ENCODE data around the gene SLC29A1. TPM values are rescaled to one million over a fixed set of nuclear protein-coding genes. Genes with fewer than 3 reads are reported as not detected.

Gene SLC29A1
- total RNA-seq, 1 experiment from 2014 or later = 92.8 TPM

- Mint-ChIP-seq H3K4me3 (ENCODE audit: low read depth, unreplicated experiment) (no peak overlapping the region), H3K4me1 (ENCODE audit: low read depth, unreplicated experiment) (peaks cover 9% of the 10 kb centered on the region), H3K36me3 (ENCODE audit: insufficient read depth, unreplicated experiment) (no peaks in the 10 kb centered on the region), H3K27me3 (ENCODE audit: unreplicated experiment) (peaks cover 88% of the 10 kb centered on the region), H3K9me3 (ENCODE audit: low read depth, unreplicated experiment) (no peaks in the 10 kb centered on the region), H3K27ac (ENCODE audit: unreplicated experiment) (no peak overlapping the region)
- CTCF ChIA-PET = interaction anchor here (0.7 to 0.8 kb wide), 2 partner anchors 9 to 29 kb away, joined by 3 read pairs; no protein-coding TSS in a partner anchor
- DNase-seq = no peak
- no TSS peak for BruUV-seq (replicated peaks)
- intact Hi-C loops (cut with micrococcal nuclease; ENCODE audit: unreplicated experiment) = no loop called here
- TF ChIP-seq CTCF (IDR thresholded peaks at IDR 0.05; ENCODE audit: unreplicated experiment) = no peak
Observed at GRCh38 chr6:44275749-44276648, 52.6 kb downstream of the SLC29A1 start.

- H3K27me3 Mint-ChIP-seq (ENCODE audit: unreplicated experiment) = peaks cover 85% of the 10 kb centered on the region
- intact Hi-C loops (cut with micrococcal nuclease; ENCODE audit: unreplicated experiment) = no loop called here
- no peak overlapping the region for H3K4me3 Mint-ChIP-seq (ENCODE audit: low read depth, unreplicated experiment)
- H3K9me3 Mint-ChIP-seq (ENCODE audit: low read depth, unreplicated experiment) = no peaks in the 10 kb centered on the region
- BruUV-seq (replicated peaks) = no TSS peak
- TF ChIP-seq CTCF (IDR thresholded peaks at IDR 0.05; ENCODE audit: unreplicated experiment) = no peak
- H3K4me1 Mint-ChIP-seq (ENCODE audit: low read depth, unreplicated experiment) = peaks cover 9% of the 10 kb centered on the region
- no peaks in the 10 kb centered on the region for H3K36me3 Mint-ChIP-seq (ENCODE audit: insufficient read depth, unreplicated experiment)
- H3K27ac Mint-ChIP-seq (ENCODE audit: unreplicated experiment) = no peak overlapping the region
- no peak for DNase-seq
- CTCF ChIA-PET = interaction anchor here (0.8 to 1.2 kb wide), 2 partner anchors 13 to 15 kb away, joined by 3 read pairs; no protein-coding TSS in a partner anchor
Observed at GRCh38 chr6:44276667-44277640, 53.6 kb downstream of the SLC29A1 start.

GRCh38 chr6:44277763-44278162 lies 54.4 kb downstream of the SLC29A1 start:
- intact Hi-C loops (cut with micrococcal nuclease; ENCODE audit: unreplicated experiment) = no loop called here
- H3K27me3 Mint-ChIP-seq (ENCODE audit: unreplicated experiment) = peaks cover 85% of the 10 kb centered on the region
- H3K27ac Mint-ChIP-seq (ENCODE audit: unreplicated experiment) = no peak overlapping the region
- no peaks in the 10 kb centered on the region for H3K9me3 Mint-ChIP-seq (ENCODE audit: low read depth, unreplicated experiment)
- DNase-seq = no peak
- CTCF ChIA-PET = interaction anchor here (0.8 to 1.2 kb wide), 2 partner anchors 13 to 15 kb away, joined by 3 read pairs; no protein-coding TSS in a partner anchor
- H3K4me1 Mint-ChIP-seq (ENCODE audit: low read depth, unreplicated experiment) = peaks cover 9% of the 10 kb centered on the region
- no peaks in the 10 kb centered on the region for H3K36me3 Mint-ChIP-seq (ENCODE audit: insufficient read depth, unreplicated experiment)
- TF ChIP-seq CTCF (IDR thresholded peaks at IDR 0.05; ENCODE audit: unreplicated experiment) = no peak
- no TSS peak for BruUV-seq (replicated peaks)
- no peak overlapping the region for H3K4me3 Mint-ChIP-seq (ENCODE audit: low read depth, unreplicated experiment)

- no peak for DNase-seq
- no peak overlapping the region for H3K27ac Mint-ChIP-seq (ENCODE audit: unreplicated experiment)
- CTCF ChIA-PET = interaction anchor here (1.2 kb wide), 1 partner anchor 14 kb away, joined by 3 read pairs; no protein-coding TSS in a partner anchor
- no peak for TF ChIP-seq CTCF (IDR thresholded peaks at IDR 0.05; ENCODE audit: unreplicated experiment)
- no peak overlapping the region for H3K4me3 Mint-ChIP-seq (ENCODE audit: low read depth, unreplicated experiment)
- H3K27me3 Mint-ChIP-seq (ENCODE audit: unreplicated experiment) = peaks cover 85% of the 10 kb centered on the region
- no TSS peak for BruUV-seq (replicated peaks)
- H3K4me1 Mint-ChIP-seq (ENCODE audit: low read depth, unreplicated experiment) = peaks cover 9% of the 10 kb centered on the region
- no peaks in the 10 kb centered on the region for H3K9me3 Mint-ChIP-seq (ENCODE audit: low read depth, unreplicated experiment)
- intact Hi-C loops (cut with micrococcal nuclease; ENCODE audit: unreplicated experiment) = no loop called here
- H3K36me3 Mint-ChIP-seq (ENCODE audit: insufficient read depth, unreplicated experiment) = no peaks in the 10 kb centered on the region
Observed at GRCh38 chr6:44278315-44278714, 54.9 kb downstream of the SLC29A1 start.
